ENCODE results near the gene ERP27.

- no peak for TF ChIP-seq YY1 (IDR thresholded peaks at IDR 0.05; ENCODE audit: insufficient read depth, insufficient read length)
- no peak for TF ChIP-seq SUZ12 (IDR thresholded peaks at IDR 0.05; ENCODE audit: extremely low read depth, insufficient read depth, insufficient read length)
- no peak for TF ChIP-seq ZNF274 (IDR thresholded peaks at IDR 0.05; ENCODE audit: low read depth, low read length)
Observed at GRCh38 chr12:14904854-14905253, 33.5 kb downstream of the ERP27 start.

All from NT2/D1 (cell line).